A549 (cell line): Measurements from ENCODE around the gene DCLK1. TPM values are rescaled to one million over a fixed set of nuclear protein-coding genes. Genes with fewer than 3 reads are reported as not detected.

Experiments
- ATAC-seq, 2 experiments: fragments of 200-7000 bp in 1 of 2; fragments of >200 bp in 1 of 2; cut with Nextera tagmentation in 1 of 2; cut with Tn5 transposase in 1 of 2; 3 replicates each; pipeline versions ENCODE4 v1.8.0 to v1.9.1; 2018 to 2020; ENCODE audit warnings: mild to moderate bottlenecking in 1 of 2, moderate library complexity in 1 of 2
- CTCF ChIA-PET: fragments of 300-600 bp; sonication (Branson Sonifier 250); formaldehyde crosslinking; extraction: SDS; loops from one replicate; lab custom pipeline; 2021; ENCODE audit warnings: antibody characterized with exemption, inconsistent platforms; lab: Yijun Ruan, JAX
- POLR2A ChIA-PET: fragments of 350-600 bp; formaldehyde crosslinking; extraction: SDS; loops from one replicate; lab custom pipeline; 2021; ENCODE audit warnings: antibody characterized with exemption, inconsistent platforms; lab: Yijun Ruan, JAX
- DNase-seq, 2 experiments: peaks; one replicate each; pipeline versions ENCODE4 v3.0.0 to v3.0.0-alpha.2; 2011 to 2016; ENCODE audit warnings: low read depth in 1 of 2, low spot score in 1 of 2
- FAIRE-seq: peaks from 2 replicates; lab custom pipeline; 2011; peaks lifted over from hg19 to GRCh38; lab: Jason Lieb, UNC
- H3K27ac ChIP-seq, 2 experiments: fragments of >200 bp; sonication (Bioruptor Twin); formaldehyde crosslinking; 3 replicates each; pipeline ENCODE4 v1.5.1; 2016 to 2017
- H3K4me1 ChIP-seq: fragments of >200 bp; sonication (Bioruptor Twin); formaldehyde crosslinking; 3 replicates; pipeline ENCODE4 v1.6.1; 2016
- H3K4me2 ChIP-seq: fragments of >200 bp; sonication (Bioruptor Twin); formaldehyde crosslinking; 3 replicates; pipeline ENCODE4 v1.6.1; 2016
- H3K4me3 ChIP-seq: fragments of >200 bp; sonication (Bioruptor Twin); formaldehyde crosslinking; 3 replicates; pipeline ENCODE4 v1.5.1; 2016
- H3K9me3 ChIP-seq: fragments of >200 bp; sonication (Bioruptor Twin); formaldehyde crosslinking; 3 replicates; pipeline ENCODE4 v1.6.1; 2016
- CBX8 ChIP-seq: fragments of 200-600 bp; sonication (generic); IDR thresholded peaks from 2 replicates; pipeline ENCODE4 v1.6.1; 2016
- CHD2 ChIP-seq: fragments of 150-350 bp; IDR thresholded peaks from 2 replicates; pipeline ENCODE4 v1.6.1; 2014; ENCODE audit warnings: low read length; ENCODE audit not compliant: partially characterized antibody
- EHF ChIP-seq: fragments of 250-450 bp; sonication (Bioruptor Pico); IDR thresholded peaks from 2 replicates; pipeline ENCODE4 v1.5.0; 2020; ENCODE audit warnings: mild to moderate bottlenecking
- ESRRA ChIP-seq: fragments of 150-350 bp; IDR thresholded peaks from 2 replicates; pipeline ENCODE4 v1.6.1; 2014; ENCODE audit warnings: mild to moderate bottlenecking, low read length, borderline replicate concordance
- FOSL2 ChIP-seq, 2 experiments: fragments of 450-650 bp in 1 of 2; fragments of >200 bp in 1 of 2; sonication (Bioruptor Twin) in 1 of 2; formaldehyde crosslinking; IDR thresholded peaks; 2 replicates each; pipeline versions ENCODE4 v1.5.0 to v1.6.1; 2016 to 2020; ENCODE audit warnings: mild to moderate bottlenecking in 1 of 2, moderate library complexity in 1 of 2
- FOXS1 ChIP-seq: fragments of 250-450 bp; sonication (Bioruptor Pico); IDR thresholded peaks from 2 replicates; pipeline ENCODE4 v1.5.0; 2020; ENCODE audit warnings: mild to moderate bottlenecking, moderate library complexity
- HDAC2 ChIP-seq: fragments of 200-600 bp; sonication (generic); IDR thresholded peaks from 2 replicates; pipeline ENCODE4 v1.6.1; 2016
- HEYL ChIP-seq: fragments of 250-450 bp; sonication (Bioruptor Pico); IDR thresholded peaks from 2 replicates; pipeline ENCODE4 v1.8.0; 2021; ENCODE audit warnings: mild to moderate bottlenecking, moderate library complexity
- HOXB13 ChIP-seq: fragments of 250-450 bp; sonication (Bioruptor Pico); IDR thresholded peaks from 2 replicates; pipeline ENCODE4 v1.5.0; 2020; ENCODE audit warnings: low read depth, mild to moderate bottlenecking, moderate library complexity
- KDM1A ChIP-seq: fragments of 200-600 bp; sonication (generic); IDR thresholded peaks from 2 replicates; pipeline ENCODE4 v1.6.1; 2016; ENCODE audit warnings: low read depth, mild to moderate bottlenecking
- MYC ChIP-seq: IDR thresholded peaks from 2 replicates; pipeline ENCODE4 v1.6.1; 2012; ENCODE audit warnings: mild to moderate bottlenecking, inconsistent platforms, low read length, improper control_type of control experiment, borderline replicate concordance
- NFE2L2 ChIP-seq: fragments of 150-350 bp; conservative IDR thresholded peaks from 2 replicates; pipeline ENCODE4 v1.6.1; 2014; ENCODE audit warnings: low read length
- POLR2AphosphoS2 ChIP-seq: conservative IDR thresholded peaks from 2 replicates; pipeline ENCODE4 v1.6.1; 2012; ENCODE audit warnings: low read length, improper control_type of control experiment, inconsistent platforms
- RAD21 ChIP-seq, 2 experiments: fragments of >200 bp in 1 of 2; sonication (Bioruptor Twin) in 1 of 2; formaldehyde crosslinking in 1 of 2; IDR thresholded peaks in 1 of 2; conservative IDR thresholded peaks in 1 of 2; 2 replicates in 1 of 2; 3 replicates in 1 of 2; pipeline ENCODE4 v1.6.1; 2012 to 2018; ENCODE audit warnings: inconsistent platforms in 1 of 2
- RCOR1 ChIP-seq: fragments of 150-350 bp; IDR thresholded peaks from 2 replicates; pipeline ENCODE4 v1.6.1; 2014; ENCODE audit warnings: antibody characterized with exemption, low read length, low read depth
- RFX5 ChIP-seq: fragments of 450-650 bp; IDR thresholded peaks from 2 replicates; pipeline ENCODE4 v1.7.1; 2014; ENCODE audit warnings: antibody characterized with exemption, mild to moderate bottlenecking, moderate library complexity
- SREBF2 ChIP-seq: fragments of 450-650 bp; IDR thresholded peaks from 2 replicates; pipeline ENCODE4 v1.6.1; 2014; ENCODE audit warnings: mild to moderate bottlenecking, moderate library complexity
- ZNF302 ChIP-seq: fragments of 250-450 bp; sonication (Bioruptor Pico); IDR thresholded peaks from 2 replicates; pipeline ENCODE4 v1.9.0; 2021; ENCODE audit warnings: inconsistent platforms, mild to moderate bottlenecking, moderate library complexity
- WGBS: methylation state at CpG from one replicate; pipeline ENCODE4 v1.1.6; 2017; ENCODE audit errors: missing lambda C conversion rate; 5-methylcytosine and 5-hydroxymethylcytosine counted together
- polyA plus RNA-seq, 4 experiments: library from polyadenylated mRNA; depleted of rRNA in 3 of 4; stranded (reverse); fragments of >200 nt; fragmentation: RNase III in 1 of 4; extraction: RNeasy Plus Mini Kit Qiagen cat#74134 plus additional on column Dnase treatment in 1 of 4; gene quantifications; 2 replicates in 3 of 4; 3 replicates in 1 of 4; pipeline ENCODE4 v1.2.3, GENCODE V29; 2011 to 2017
- TF ChIP-seq, protein P1 (sequence below): fragments of 150-350 bp; IDR thresholded peaks from 2 replicates; pipeline ENCODE4 v1.6.1; 2014; ENCODE audit warnings: low read depth, mild to moderate bottlenecking, low read length
- TF ChIP-seq, protein P2 (sequence below): fragments of >200 bp; sonication (Bioruptor Twin); formaldehyde crosslinking; IDR thresholded peaks from 3 replicates; pipeline ENCODE4 v1.5.1; 2016
- TF ChIP-seq, protein P3 (sequence below): fragments of 200-600 bp; sonication (generic); IDR thresholded peaks from 2 replicates; pipeline ENCODE4 v1.6.1; 2016; ENCODE audit warnings: antibody characterized with exemption, mild to moderate bottlenecking, moderate library complexity
- TF ChIP-seq, protein P4 (sequence below): IDR thresholded peaks from 2 replicates; pipeline ENCODE4 v1.6.1; 2012
- TF ChIP-seq, protein P5 (sequence below): IDR thresholded peaks from 2 replicates; pipeline ENCODE4 v1.6.1; 2012

The DCLK1 gene
- polyA plus RNA-seq, 2 of the 4 experiments (the other 2 are of a cell fraction): 0.13 to 0.21 TPM

DNA sequence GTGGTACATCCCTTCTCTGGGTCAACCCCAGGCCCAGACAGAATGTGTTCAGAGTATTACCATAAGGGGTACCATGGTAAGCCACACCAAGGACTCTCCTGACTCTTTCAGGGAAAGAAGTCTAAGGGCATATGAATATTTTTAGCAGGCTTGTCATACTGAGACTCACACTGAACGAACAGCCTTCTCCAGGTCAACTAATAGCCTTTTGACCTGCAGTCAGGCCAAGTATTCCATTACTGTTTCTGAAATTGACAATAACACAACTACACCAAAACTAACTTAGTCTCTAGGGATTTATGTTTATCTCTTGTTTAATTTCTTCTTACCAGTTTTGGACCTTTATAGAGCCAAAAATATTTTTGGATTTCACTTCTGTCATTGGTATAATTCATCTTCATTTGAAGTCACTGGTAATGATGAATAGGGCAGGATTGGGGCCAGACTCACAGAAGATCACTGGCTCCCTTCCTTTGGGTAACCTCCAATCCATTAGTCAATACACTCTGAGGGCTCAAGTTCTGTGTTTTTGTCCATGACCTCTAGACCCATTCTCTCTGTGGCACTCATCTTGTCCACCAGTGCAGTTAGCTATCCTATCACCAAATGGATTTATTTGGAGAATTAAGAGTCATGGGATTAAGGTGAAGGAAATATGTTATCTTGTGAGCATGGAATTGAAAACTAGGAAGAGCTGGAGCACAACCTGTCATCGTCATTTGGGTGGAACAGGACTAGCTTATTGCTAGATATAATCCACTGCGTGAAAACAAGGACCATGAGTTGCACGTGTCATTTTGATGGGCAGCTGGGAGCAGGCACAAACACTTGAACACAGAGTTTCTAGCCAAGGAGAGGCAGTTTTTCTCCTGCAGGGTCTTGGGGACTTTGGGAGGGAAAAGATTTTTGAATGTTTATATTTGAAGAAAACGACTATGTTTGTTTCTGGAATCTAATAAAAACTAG lies 313.3 kb downstream of the DCLK1 start:
- Histone ChIP-seq H3K9me3 (no peaks in the 10 kb centered on the region), H3K4me1 (no peaks in the 10 kb centered on the region), H3K4me3 (no peak overlapping the region), H3K27ac (no peak overlapping the region), H3K4me2 (no peak overlapping the region)
- TF ChIP-seq NFE2L2 (no peak), CBX8 (no peak), KDM1A (no peak), HEYL (no peak), POLR2AphosphoS2 (no peak), ZNF302 (CRISPR knock-in tag) (no peak), ESRRA (no peak), RCOR1 (no peak), HDAC2 (no peak), EHF (CRISPR knock-in tag) (no peak)
- TF ChIP-seq, protein P1, sequence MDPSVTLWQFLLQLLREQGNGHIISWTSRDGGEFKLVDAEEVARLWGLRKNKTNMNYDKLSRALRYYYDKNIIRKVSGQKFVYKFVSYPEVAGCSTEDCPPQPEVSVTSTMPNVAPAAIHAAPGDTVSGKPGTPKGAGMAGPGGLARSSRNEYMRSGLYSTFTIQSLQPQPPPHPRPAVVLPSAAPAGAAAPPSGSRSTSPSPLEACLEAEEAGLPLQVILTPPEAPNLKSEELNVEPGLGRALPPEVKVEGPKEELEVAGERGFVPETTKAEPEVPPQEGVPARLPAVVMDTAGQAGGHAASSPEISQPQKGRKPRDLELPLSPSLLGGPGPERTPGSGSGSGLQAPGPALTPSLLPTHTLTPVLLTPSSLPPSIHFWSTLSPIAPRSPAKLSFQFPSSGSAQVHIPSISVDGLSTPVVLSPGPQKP: no peak
- CTCF ChIA-PET: interaction anchor here (0.6 to 1.3 kb wide), 17 partner anchors 8 to 1292 kb away, joined by 3 to 9 read pairs (median 3); no protein-coding TSS in a partner anchor
- FAIRE-seq (no peak), ATAC-seq (no peak), DNase-seq (no peak)
- POLR2A ChIA-PET: interaction anchor here (0.6 kb wide), 1 partner anchor 382 kb away, joined by 3 read pairs; no protein-coding TSS in a partner anchor
- WGBS: 25% methylated on average over 5 of the region's 5 CpGs

DNA sequence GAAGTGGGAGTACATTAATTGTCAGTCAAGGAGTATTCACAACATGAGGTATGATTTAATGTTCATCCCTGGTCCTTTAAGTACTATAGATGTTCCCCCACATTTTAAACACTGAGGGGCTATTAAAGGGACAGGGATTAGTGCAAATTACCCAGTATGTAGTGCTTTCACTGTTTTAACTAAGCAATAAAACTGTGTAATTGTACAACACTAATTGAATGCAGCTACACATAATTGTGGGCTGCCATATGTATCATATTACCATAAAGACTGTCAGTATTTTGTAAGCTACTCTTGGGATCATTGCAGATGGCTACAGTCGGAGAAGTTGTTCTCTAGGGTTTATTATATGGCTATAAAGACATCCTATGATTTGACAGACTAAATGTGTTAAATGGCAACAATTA lies 316.6 kb downstream of the DCLK1 start:
- H3K4me2 ChIP-seq: no peak overlapping the region
- no peaks in the 10 kb centered on the region for H3K4me1 ChIP-seq
- no peak for DNase-seq
- POLR2A ChIA-PET: no interaction called here
- no peak overlapping the region for H3K27ac ChIP-seq
- no peak for ATAC-seq
- H3K4me3 ChIP-seq: no peak overlapping the region
- CTCF ChIA-PET: interaction anchor here (1.1 kb wide), 1 partner anchor 8 kb away, joined by 5 read pairs; no protein-coding TSS in a partner anchor
- no peaks in the 10 kb centered on the region for H3K9me3 ChIP-seq
- TF ChIP-seq, protein P2, sequence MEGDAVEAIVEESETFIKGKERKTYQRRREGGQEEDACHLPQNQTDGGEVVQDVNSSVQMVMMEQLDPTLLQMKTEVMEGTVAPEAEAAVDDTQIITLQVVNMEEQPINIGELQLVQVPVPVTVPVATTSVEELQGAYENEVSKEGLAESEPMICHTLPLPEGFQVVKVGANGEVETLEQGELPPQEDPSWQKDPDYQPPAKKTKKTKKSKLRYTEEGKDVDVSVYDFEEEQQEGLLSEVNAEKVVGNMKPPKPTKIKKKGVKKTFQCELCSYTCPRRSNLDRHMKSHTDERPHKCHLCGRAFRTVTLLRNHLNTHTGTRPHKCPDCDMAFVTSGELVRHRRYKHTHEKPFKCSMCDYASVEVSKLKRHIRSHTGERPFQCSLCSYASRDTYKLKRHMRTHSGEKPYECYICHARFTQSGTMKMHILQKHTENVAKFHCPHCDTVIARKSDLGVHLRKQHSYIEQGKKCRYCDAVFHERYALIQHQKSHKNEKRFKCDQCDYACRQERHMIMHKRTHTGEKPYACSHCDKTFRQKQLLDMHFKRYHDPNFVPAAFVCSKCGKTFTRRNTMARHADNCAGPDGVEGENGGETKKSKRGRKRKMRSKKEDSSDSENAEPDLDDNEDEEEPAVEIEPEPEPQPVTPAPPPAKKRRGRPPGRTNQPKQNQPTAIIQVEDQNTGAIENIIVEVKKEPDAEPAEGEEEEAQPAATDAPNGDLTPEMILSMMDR: no peak
- TF ChIP-seq CBX8 (no peak), HEYL (no peak), HOXB13 (CRISPR knock-in tag) (no peak), RFX5 (no peak), FOXS1 (no peak), CHD2 (no peak), RAD21 (conservative IDR thresholded peaks at IDR 0.05 in 1 of 2, IDR thresholded peaks at IDR 0.05 in 1 of 2) (no peak), FOSL2 (IDR thresholded peaks at IDR 0.05) (no peak), FOSL2 (CRISPR knock-in tag; IDR thresholded peaks at IDR 0.05) (no peak), SREBF2 (no peak), MYC (no peak)
- TF ChIP-seq, protein P3, sequence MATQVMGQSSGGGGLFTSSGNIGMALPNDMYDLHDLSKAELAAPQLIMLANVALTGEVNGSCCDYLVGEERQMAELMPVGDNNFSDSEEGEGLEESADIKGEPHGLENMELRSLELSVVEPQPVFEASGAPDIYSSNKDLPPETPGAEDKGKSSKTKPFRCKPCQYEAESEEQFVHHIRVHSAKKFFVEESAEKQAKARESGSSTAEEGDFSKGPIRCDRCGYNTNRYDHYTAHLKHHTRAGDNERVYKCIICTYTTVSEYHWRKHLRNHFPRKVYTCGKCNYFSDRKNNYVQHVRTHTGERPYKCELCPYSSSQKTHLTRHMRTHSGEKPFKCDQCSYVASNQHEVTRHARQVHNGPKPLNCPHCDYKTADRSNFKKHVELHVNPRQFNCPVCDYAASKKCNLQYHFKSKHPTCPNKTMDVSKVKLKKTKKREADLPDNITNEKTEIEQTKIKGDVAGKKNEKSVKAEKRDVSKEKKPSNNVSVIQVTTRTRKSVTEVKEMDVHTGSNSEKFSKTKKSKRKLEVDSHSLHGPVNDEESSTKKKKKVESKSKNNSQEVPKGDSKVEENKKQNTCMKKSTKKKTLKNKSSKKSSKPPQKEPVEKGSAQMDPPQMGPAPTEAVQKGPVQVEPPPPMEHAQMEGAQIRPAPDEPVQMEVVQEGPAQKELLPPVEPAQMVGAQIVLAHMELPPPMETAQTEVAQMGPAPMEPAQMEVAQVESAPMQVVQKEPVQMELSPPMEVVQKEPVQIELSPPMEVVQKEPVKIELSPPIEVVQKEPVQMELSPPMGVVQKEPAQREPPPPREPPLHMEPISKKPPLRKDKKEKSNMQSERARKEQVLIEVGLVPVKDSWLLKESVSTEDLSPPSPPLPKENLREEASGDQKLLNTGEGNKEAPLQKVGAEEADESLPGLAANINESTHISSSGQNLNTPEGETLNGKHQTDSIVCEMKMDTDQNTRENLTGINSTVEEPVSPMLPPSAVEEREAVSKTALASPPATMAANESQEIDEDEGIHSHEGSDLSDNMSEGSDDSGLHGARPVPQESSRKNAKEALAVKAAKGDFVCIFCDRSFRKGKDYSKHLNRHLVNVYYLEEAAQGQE: no peak
- TF ChIP-seq, protein P4, sequence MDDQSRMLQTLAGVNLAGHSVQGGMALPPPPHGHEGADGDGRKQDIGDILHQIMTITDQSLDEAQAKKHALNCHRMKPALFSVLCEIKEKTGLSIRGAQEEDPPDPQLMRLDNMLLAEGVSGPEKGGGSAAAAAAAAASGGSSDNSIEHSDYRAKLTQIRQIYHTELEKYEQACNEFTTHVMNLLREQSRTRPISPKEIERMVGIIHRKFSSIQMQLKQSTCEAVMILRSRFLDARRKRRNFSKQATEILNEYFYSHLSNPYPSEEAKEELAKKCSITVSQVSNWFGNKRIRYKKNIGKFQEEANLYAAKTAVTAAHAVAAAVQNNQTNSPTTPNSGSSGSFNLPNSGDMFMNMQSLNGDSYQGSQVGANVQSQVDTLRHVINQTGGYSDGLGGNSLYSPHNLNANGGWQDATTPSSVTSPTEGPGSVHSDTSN: no peak
- TF ChIP-seq, protein P5, sequence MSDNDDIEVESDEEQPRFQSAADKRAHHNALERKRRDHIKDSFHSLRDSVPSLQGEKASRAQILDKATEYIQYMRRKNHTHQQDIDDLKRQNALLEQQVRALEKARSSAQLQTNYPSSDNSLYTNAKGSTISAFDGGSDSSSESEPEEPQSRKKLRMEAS: no peak
- WGBS: 60% methylated on average over 1 of the region's 1 CpG
- no peak for FAIRE-seq
